ENCODE results near the gene STARD3. TPM values are rescaled to one million over a fixed set of nuclear protein-coding genes. Genes with fewer than 3 reads are reported as not detected.

Gene STARD3
- total and polyA plus RNA-seq, 2 donors (not counting 3 experiments of a cell fraction or from before 2014, with no cell fraction given), result 51.0 to 75.7 TPM

- Histone ChIP-seq H3K9me3 (replicated peaks; ENCODE audit: control insufficient read depth, insufficient read depth, low read length) (no peaks in the 10 kb centered on the region), H2AFZ (ENCODE audit: low read depth, low read length) (no peak overlapping the region), H3K9me1 (replicated peaks; ENCODE audit: control insufficient read depth, extremely low read depth, insufficient read depth, low read length) (no peaks in the 10 kb centered on the region), H3K36me3 (ENCODE audit: control insufficient read depth in 2 of 2, extremely low read depth in 1 of 2, insufficient read depth in 2 of 2, low read length in 2 of 2) (no peaks in the 10 kb centered on the region), H3K4me2 (ENCODE audit: insufficient read depth, low read length) (no peak overlapping the region), H3K4me3 (replicated peaks in 1 of 3; ENCODE audit: insufficient read depth in 1 of 3, low read depth in 1 of 3, low read length in 3 of 3) (no peak overlapping the region), H3K27ac (ENCODE audit: insufficient read depth, low read depth, low read length) (no peak overlapping the region), H3K27me3 (ENCODE audit: control insufficient read depth in 2 of 2, insufficient read depth in 2 of 2, low read length in 2 of 2) (peaks cover 79 to 95% of the 10 kb centered on the region in 2 experiments), H3K9ac (replicated peaks; ENCODE audit: extremely low read depth, insufficient read depth, low read length) (no peak overlapping the region), H3K79me2 (ENCODE audit: control insufficient read depth, insufficient read depth, low read length) (no peaks in the 10 kb centered on the region), H3K4me1 (ENCODE audit: control insufficient read depth, extremely low read depth, insufficient read depth, low read length) (no peaks in the 10 kb centered on the region), H4K20me1 (replicated peaks; ENCODE audit: control insufficient read depth, extremely low read depth, insufficient read depth, low read length) (no peaks in the 10 kb centered on the region)
- BruUV-seq (replicated peaks), result no TSS peak
- TF ChIP-seq MYC (IDR thresholded peaks at IDR 0.05; ENCODE audit: low read depth, low read length) (no peak), JUN (IDR thresholded peaks at IDR 0.05; ENCODE audit: borderline replicate concordance, insufficient read depth, insufficient read length, low read depth) (no peak), POLR2A (IDR thresholded peaks at IDR 0.05; ENCODE audit: low read depth, low read length) (no peak), MAX (IDR thresholded peaks at IDR 0.05; ENCODE audit: insufficient read depth, insufficient read length) (no peak), POLR2AphosphoS5 (IDR thresholded peaks at IDR 0.05; ENCODE audit: insufficient read depth, low read depth, low read length) (no peak), GATA2 (IDR thresholded peaks at IDR 0.05; ENCODE audit: insufficient read depth, insufficient read length, low read depth, low read length) (no peak), FOS (IDR thresholded peaks at IDR 0.05; ENCODE audit: borderline replicate concordance, insufficient read depth, low read length) (no peak), EZH2 (IDR thresholded peaks at IDR 0.05; ENCODE audit: borderline replicate concordance, low read depth, low read length, severe bottlenecking) (no peak)
- TF ChIP-seq, protein P1, sequence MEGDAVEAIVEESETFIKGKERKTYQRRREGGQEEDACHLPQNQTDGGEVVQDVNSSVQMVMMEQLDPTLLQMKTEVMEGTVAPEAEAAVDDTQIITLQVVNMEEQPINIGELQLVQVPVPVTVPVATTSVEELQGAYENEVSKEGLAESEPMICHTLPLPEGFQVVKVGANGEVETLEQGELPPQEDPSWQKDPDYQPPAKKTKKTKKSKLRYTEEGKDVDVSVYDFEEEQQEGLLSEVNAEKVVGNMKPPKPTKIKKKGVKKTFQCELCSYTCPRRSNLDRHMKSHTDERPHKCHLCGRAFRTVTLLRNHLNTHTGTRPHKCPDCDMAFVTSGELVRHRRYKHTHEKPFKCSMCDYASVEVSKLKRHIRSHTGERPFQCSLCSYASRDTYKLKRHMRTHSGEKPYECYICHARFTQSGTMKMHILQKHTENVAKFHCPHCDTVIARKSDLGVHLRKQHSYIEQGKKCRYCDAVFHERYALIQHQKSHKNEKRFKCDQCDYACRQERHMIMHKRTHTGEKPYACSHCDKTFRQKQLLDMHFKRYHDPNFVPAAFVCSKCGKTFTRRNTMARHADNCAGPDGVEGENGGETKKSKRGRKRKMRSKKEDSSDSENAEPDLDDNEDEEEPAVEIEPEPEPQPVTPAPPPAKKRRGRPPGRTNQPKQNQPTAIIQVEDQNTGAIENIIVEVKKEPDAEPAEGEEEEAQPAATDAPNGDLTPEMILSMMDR (IDR thresholded peaks at IDR 0.05; ENCODE audit: extremely low read depth in 1 of 2, insufficient read depth in 1 of 2, low read depth in 1 of 2, low read length in 2 of 2), result no peak
- no peak for FAIRE-seq
- intact Hi-C loops (cut with micrococcal nuclease), result no loop called here
- ChIA-PET CTCF (interaction anchor here (0.9 to 3.0 kb wide), 4 partner anchors 16 to 58 kb away, joined by 3 to 27 read pairs (median 5); no protein-coding TSS in a partner anchor), POLR2A (no interaction called here)
- dilution Hi-C loops (cut with MboI; ENCODE audit: extremely low pct_ligation_motif_present, low sequenced_read_pairs), result no loop called here
- no peak for DNase-seq (ENCODE audit: low read depth, low spot score)
Observed at GRCh38 chr17:39604911-39605491, 31.9 kb upstream of the STARD3 start.

All from endothelial cell of umbilical vein (primary cell).